Naive thymus-derived CD4-positive, alpha-beta T cell (primary cell): ENCODE data around the gene TMEM272. TPM values are rescaled to one million over a fixed set of nuclear protein-coding genes. Genes with fewer than 3 reads are reported as not detected.

Experiments used
- ATAC-seq: fragments of 150-1000 bp; cut with Tn5 transposase; 2 replicates; pipeline ENCODE4 v1.10.0; 2021; ENCODE audit warnings: mild to moderate bottlenecking, moderate library complexity
- CTCF ChIA-PET: fragments of 350-600 bp; sonication (Branson Sonifier 250); formaldehyde crosslinking; loops from one replicate; lab custom pipeline; 2021; ENCODE audit warnings: antibody characterized with exemption; lab: Charles Lee
- POLR2A ChIA-PET: fragments of 350-600 bp; sonication (Branson Sonifier 250); formaldehyde crosslinking; loops from one replicate; lab custom pipeline; 2021; ENCODE audit warnings: antibody characterized with exemption, inconsistent platforms; lab: Charles Lee
- DNase-seq, 9 donors: peaks; one replicate each; pipeline versions ENCODE4 v3.0.0 to v3.0.0-alpha.2; 2020 to 2022; ENCODE audit warnings: mixed read lengths in 1 of 9
- H3K27ac ChIP-seq: one replicate; pipeline ENCODE4 v1.7.0; 2013; ENCODE audit warnings: mild to moderate bottlenecking, low read depth, low read length, moderate library complexity
- H3K27me3 ChIP-seq, 2 donors: one replicate each; pipeline ENCODE4 v1.7.0; 2013; ENCODE audit warnings: low read length in 2 of 2, mild to moderate bottlenecking in 2 of 2, moderate library complexity in 2 of 2; ENCODE audit not compliant: control insufficient read depth in 2 of 2, insufficient read depth in 2 of 2
- H3K36me3 ChIP-seq, 3 experiments: 1 replicate in 2 of 3; 2 replicates in 1 of 3; pipeline ENCODE4 v1.7.0; 2013; ENCODE audit warnings: low read length in 3 of 3, mild to moderate bottlenecking in 3 of 3, moderate library complexity in 1 of 3; ENCODE audit not compliant: insufficient read depth in 3 of 3, control insufficient read depth in 2 of 3
- H3K4me1 ChIP-seq, 2 donors: one replicate each; pipeline ENCODE4 v1.7.0; 2013; ENCODE audit warnings: low read length in 2 of 2, mild to moderate bottlenecking in 2 of 2, moderate library complexity in 1 of 2; ENCODE audit not compliant: control insufficient read depth in 2 of 2, insufficient read depth in 2 of 2
- H3K4me3 ChIP-seq: 2 replicates; pipeline ENCODE4 v1.7.0; 2013; ENCODE audit warnings: mild to moderate bottlenecking, low read length
- H3K9me3 ChIP-seq, 3 experiments: 1 replicate in 2 of 3; 2 replicates in 1 of 3; pipeline ENCODE4 v1.7.0; 2013; ENCODE audit warnings: low read length in 3 of 3; ENCODE audit not compliant: control insufficient read depth in 2 of 3
- H3K27ac Mint-ChIP-seq, 9 donors: one replicate each; pipeline ENCODE4 v1.8.0; 2020 to 2022; ENCODE audit warnings: mixed read lengths in 9 of 9, mild to moderate bottlenecking in 8 of 9, moderate library complexity in 5 of 9, inconsistent platforms in 2 of 9
- H3K27me3 Mint-ChIP-seq, 5 donors: one replicate each; pipeline ENCODE4 v1.8.0; 2021 to 2022; ENCODE audit warnings: mixed read lengths in 5 of 5, mild to moderate bottlenecking in 1 of 5
- H3K36me3 Mint-ChIP-seq, 5 donors: one replicate each; pipeline ENCODE4 v1.8.0; 2020 to 2022; ENCODE audit warnings: mixed read lengths in 5 of 5, mild to moderate bottlenecking in 3 of 5, inconsistent platforms in 1 of 5
- H3K4me1 Mint-ChIP-seq, 7 donors: one replicate each; pipeline ENCODE4 v1.8.0; 2020 to 2022; ENCODE audit warnings: mixed read lengths in 7 of 7, mild to moderate bottlenecking in 3 of 7, inconsistent platforms in 1 of 7
- H3K4me3 Mint-ChIP-seq, 10 donors: one replicate each; pipeline ENCODE4 v1.8.0; 2020 to 2022; ENCODE audit warnings: mild to moderate bottlenecking in 10 of 10, mixed read lengths in 10 of 10, moderate library complexity in 6 of 10, inconsistent platforms in 2 of 10
- H3K9me3 Mint-ChIP-seq, 11 donors: one replicate each; pipeline ENCODE4 v1.8.0; 2020 to 2022; ENCODE audit warnings: mixed read lengths in 11 of 11, mild to moderate bottlenecking in 4 of 11, inconsistent platforms in 1 of 11, moderate library complexity in 1 of 11
- intact Hi-C, 2 donors: fragments of 100-400 bp; cut with micrococcal nuclease; formaldehyde crosslinking; loops; one replicate each; pipeline ENCODE4 v1.15.1; 2023
- polyA plus RNA-seq, 2 donors: library from polyadenylated mRNA; unstranded; fragments of 300-500 nt; fragmentation: Illumina TruSeq; gene quantifications; one replicate each; pipeline ENCODE4 v1.2.3, GENCODE V29; 2021
- total RNA-seq, 6 experiments: library from RNA in 5 of 6; stranded (reverse) in 5 of 6; gene quantifications; 1 replicate in 5 of 6; 2 replicates in 1 of 6; pipeline ENCODE4 v1.2.3 and lab custom pipeline; 2021 to 2026

Gene TMEM272
- total and polyA plus RNA-seq, 7 experiments from 2014 or later, result 0.19 to 23.3 (median 3.5) TPM

DNA sequence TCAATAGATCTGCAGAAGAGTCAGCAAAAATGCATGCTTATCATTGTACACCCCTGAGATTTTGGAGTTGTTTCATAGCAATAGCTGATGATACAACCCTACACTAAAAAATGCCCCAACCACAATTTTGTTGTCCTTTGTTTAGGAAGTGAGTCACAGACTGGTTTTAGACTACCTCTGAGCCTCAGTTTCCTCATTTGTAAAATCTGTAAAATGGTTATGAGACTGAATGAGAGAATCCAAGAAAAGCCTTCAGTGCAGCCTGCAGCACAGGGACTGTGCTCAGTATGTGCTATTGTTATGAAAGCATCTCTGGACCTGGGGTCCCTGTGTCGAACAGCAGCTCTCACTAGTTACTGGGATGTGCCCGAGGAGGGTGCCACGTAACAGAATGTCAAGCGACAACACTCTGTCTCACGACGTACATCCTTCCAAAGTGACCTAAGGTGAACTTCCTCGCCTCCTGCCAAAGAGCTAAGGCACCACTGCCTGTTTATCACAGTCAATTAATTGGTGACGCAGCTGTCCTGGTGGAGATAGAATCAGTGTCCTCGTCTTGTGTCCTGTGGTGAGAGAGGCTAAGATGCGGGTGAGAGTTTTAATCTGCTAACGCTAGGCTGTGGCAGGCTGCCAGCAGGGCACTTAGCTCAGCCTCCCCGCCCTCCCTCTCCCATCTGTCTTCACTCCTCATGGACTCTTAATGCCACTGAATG is 59.1 kb downstream of the TMEM272 start:
- DNase-seq (no peak), ATAC-seq (peak; percentile 37)
- intact Hi-C loops, result no loop called here
- POLR2A ChIA-PET, result interaction anchor here (0.5 to 1.3 kb wide), 2 partner anchors 10 to 12 kb away, joined by 3 read pairs; no protein-coding TSS in a partner anchor
- no peaks in the 10 kb centered on the region for H3K27me3 ChIP-seq
- H3K4me1 ChIP-seq, result peaks cover 0 to 5% of the 10 kb centered on the region in 2 donors
- no peaks in the 10 kb centered on the region for H3K9me3 Mint-ChIP-seq
- peaks cover 3 to 14% (median 9%) of the 10 kb centered on the region in 7 donors for H3K4me1 Mint-ChIP-seq
- no peaks in the 10 kb centered on the region for H3K9me3 ChIP-seq
- peaks cover 0 to 13% (median 0%) of the 10 kb centered on the region in 3 experiments for H3K36me3 ChIP-seq
- CTCF ChIA-PET, result no interaction called here
- H3K27me3 Mint-ChIP-seq, result no peaks in the 10 kb centered on the region
- peaks cover 0 to 41% (median 19%) of the 10 kb centered on the region in 5 donors for H3K36me3 Mint-ChIP-seq
- no peak overlapping the region for H3K4me3 Mint-ChIP-seq
- no peak overlapping the region for H3K4me3 ChIP-seq
- H3K27ac ChIP-seq, result no peak overlapping the region
- peak overlapping the region in 1 of 9 donors; percentile 36 for H3K27ac Mint-ChIP-seq

DNA sequence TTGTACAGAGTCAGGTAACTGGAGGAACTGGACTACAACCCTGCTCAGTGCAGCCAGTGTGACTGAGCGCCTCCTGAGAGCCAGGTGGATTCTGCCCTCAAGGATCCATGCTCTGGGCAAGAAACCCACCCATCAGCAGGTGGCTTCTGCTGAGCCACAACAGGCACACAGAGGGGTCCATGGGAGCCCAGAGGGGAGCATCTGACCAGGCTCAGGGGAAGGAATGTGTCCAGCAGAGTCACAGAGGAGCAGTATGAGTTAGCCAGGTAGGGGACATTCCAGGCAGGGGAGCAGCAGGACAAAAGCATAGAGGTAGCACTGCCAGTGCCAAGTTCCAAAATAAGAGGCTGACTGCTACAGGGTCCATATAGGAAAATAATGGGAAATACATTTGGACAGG is 60.9 kb downstream of the TMEM272 start:
- no peaks in the 10 kb centered on the region for H3K27me3 Mint-ChIP-seq

DNA sequence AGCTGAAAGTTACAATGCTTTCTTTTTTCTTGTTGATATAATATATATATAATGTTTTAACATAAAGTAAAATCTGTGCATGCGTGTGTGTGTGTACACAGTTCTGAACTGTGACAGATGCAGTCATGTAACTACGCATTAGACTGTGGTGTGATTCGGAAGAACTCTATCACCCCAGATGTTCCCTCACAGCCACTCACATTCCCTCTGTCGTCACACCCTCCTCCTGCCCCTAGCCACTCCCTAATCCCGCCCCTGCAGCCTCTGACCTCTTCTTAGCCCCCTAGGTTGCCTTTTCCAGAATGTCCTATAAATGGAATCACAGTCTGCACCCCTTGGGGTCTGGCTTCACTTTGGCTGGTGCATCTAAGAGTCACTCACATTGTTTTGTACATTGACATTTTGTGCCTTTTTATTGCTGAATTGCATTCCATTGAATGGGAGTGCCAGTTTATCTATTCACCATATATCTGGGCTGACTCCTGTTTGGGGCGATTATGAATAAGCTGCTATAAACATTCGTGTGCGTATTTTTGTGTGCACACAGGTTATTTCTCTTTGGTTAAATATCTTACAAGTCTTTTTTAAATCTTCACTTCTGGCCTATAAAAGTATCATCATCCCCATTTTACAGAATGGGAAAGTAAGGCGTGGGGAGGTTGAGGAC is 61.4 kb downstream of the TMEM272 start:
- Mint-ChIP-seq H3K4me3 (no peak overlapping the region), H3K27ac (peak overlapping the region in 1 of 9 donors; percentile 10), H3K4me1 (peaks cover 3 to 12% (median 8%) of the 10 kb centered on the region in 7 donors), H3K9me3 (no peaks in the 10 kb centered on the region), H3K36me3 (peaks cover 0 to 27% (median 12%) of the 10 kb centered on the region in 5 donors), H3K27me3 (no peaks in the 10 kb centered on the region)
- ATAC-seq, result no peak
- Histone ChIP-seq H3K4me3 (no peak overlapping the region), H3K9me3 (no peaks in the 10 kb centered on the region), H3K4me1 (peaks cover 0 to 5% of the 10 kb centered on the region in 2 donors), H3K27me3 (no peaks in the 10 kb centered on the region), H3K36me3 (peaks cover 0 to 6% (median 0%) of the 10 kb centered on the region in 3 experiments), H3K27ac (no peak overlapping the region)
- intact Hi-C loops, result loop anchor here in 1 of 2 donors (5.0 kb wide), 2 partner anchors 331 to 656 kb away; partner anchors contain the start of gene INTS6
- no peak for DNase-seq
- CTCF ChIA-PET, result interaction anchor here (0.5 kb wide), 1 partner anchor 13 kb away, joined by 3 read pairs; no protein-coding TSS in a partner anchor
- POLR2A ChIA-PET, result no interaction called here

More for the DNA sequence above, 60.9 kb downstream of the TMEM272 start:
- DNase-seq, result no peak
- ChIA-PET POLR2A (no interaction called here), CTCF (interaction anchor here (0.5 kb wide), 1 partner anchor 12 kb away, joined by 3 read pairs; no protein-coding TSS in a partner anchor)
- Mint-ChIP-seq H3K4me3 (no peak overlapping the region), H3K36me3 (peaks cover 0 to 30% (median 16%) of the 10 kb centered on the region in 5 donors), H3K9me3 (no peaks in the 10 kb centered on the region), H3K27ac (peak overlapping the region in 1 of 9 donors; percentile 10), H3K4me1 (peaks cover 3 to 12% (median 8%) of the 10 kb centered on the region in 7 donors)
- Histone ChIP-seq H3K27me3 (no peaks in the 10 kb centered on the region), H3K4me3 (no peak overlapping the region), H3K4me1 (peaks cover 0 to 5% of the 10 kb centered on the region in 2 donors), H3K27ac (no peak overlapping the region), H3K9me3 (no peaks in the 10 kb centered on the region), H3K36me3 (peaks cover 0 to 9% (median 0%) of the 10 kb centered on the region in 3 experiments)
- intact Hi-C loops, result loop anchor here in 1 of 2 donors (5.0 kb wide), 2 partner anchors 332 to 657 kb away; partner anchors contain the start of gene INTS6
- no peak for ATAC-seq

DNA sequence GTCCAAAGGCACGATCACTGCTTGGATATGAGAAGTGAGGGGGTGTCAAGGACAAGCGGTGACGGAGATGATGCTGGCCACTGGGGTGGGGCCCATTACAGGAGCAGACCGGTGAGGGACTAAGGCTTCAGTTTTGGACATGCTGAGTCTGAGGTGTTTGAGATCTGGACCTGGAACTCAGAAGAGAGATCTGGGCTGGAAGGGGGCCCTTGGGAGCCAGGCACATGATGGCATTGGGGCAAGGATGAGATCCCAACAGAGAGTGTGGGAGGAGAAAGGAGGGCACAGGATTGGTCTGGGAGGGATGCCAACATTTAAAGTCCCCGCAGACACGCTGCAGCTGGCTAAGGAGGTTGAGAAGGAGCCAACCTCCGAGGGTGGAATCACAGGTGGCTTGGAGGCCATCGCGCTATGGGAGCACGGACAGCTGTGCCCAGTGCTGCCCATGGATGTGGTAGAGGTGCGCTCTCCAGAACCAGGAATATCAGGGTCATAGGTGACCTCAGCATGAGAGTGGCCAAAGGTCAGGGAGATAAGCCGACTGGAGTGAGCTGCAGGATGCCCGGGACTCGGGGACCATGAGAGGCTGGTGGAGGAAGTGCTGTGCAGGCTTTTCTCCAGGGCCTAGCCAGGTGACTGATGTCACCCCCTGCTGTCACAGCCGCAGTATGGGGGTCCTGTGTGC is 62.8 kb downstream of the TMEM272 start:
- POLR2A ChIA-PET, result interaction anchor here (0.6 kb wide), 1 partner anchor 342 kb away, joined by 3 read pairs; no protein-coding TSS in a partner anchor
- Mint-ChIP-seq H3K36me3 (peaks cover 0 to 30% (median 12%) of the 10 kb centered on the region in 5 donors), H3K27ac (peak overlapping the region in 2 of 9 donors; percentile 1 to 66)

DNA sequence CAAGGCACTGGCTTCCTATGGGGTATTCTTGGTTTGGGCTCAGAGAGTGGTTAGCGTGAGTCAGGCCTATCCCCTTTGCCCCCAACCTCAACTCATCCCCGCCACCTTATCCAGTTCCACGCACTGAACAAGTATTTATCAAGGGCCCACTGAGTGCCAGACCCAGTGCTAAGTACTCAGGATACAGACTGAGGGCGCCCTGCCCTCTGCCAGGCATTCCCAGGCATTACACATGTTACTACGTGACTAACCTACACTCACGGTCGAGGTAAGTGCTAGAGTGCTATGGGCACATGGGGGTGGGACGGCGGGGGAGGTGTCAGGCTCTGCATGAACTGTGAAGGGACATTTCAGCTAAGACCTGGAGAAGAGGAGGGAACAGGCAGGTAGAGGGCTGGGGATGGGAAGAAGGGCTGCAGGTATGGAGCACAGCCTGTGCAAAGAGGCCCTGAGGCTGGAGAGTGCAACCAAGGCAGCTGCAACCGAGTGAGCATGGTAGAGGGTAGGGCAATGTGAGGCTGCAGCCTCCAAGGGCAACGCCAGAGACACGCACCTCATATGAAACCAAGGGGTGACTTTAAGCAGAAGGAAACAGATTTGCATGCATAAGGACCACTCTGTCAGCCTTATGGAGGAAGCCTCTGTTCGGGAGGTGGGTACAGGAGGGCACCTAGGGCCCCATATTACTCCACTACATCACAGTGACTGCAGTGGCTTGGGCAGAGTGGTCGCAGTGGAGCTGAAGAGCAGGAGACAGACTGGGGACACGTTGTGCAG is 63.5 kb downstream of the TMEM272 start:
- peak overlapping the region in 2 of 9 donors; percentile 12 to 66 for H3K27ac Mint-ChIP-seq
- ChIA-PET POLR2A (no interaction called here), CTCF (interaction anchor here (0.6 to 1.0 kb wide), 2 partner anchors 44 to 337 kb away, joined by 3 to 8 read pairs; no protein-coding TSS in a partner anchor)
- no peaks in the 10 kb centered on the region for H3K4me1 ChIP-seq
- H3K36me3 ChIP-seq, result peaks cover 0 to 10% (median 0%) of the 10 kb centered on the region in 3 experiments
- H3K27ac ChIP-seq, result no peak overlapping the region
- intact Hi-C loops, result loop anchor here in 1 of 2 donors (5.0 kb wide), 2 partner anchors 329 to 654 kb away; partner anchors contain the start of gene INTS6
- H3K4me3 Mint-ChIP-seq, result no peak overlapping the region
- peaks cover 0 to 26% (median 12%) of the 10 kb centered on the region in 5 donors for H3K36me3 Mint-ChIP-seq
- peak; percentile 55 for ATAC-seq
- H3K4me1 Mint-ChIP-seq, result peaks cover 0 to 7% (median 0%) of the 10 kb centered on the region in 7 donors
- no peak overlapping the region for H3K4me3 ChIP-seq
- DNase-seq, result no peak
- H3K9me3 Mint-ChIP-seq, result no peaks in the 10 kb centered on the region
- no peaks in the 10 kb centered on the region for H3K9me3 ChIP-seq
- no peaks in the 10 kb centered on the region for H3K27me3 ChIP-seq
- no peaks in the 10 kb centered on the region for H3K27me3 Mint-ChIP-seq

More for the DNA sequence above, 62.8 kb downstream of the TMEM272 start:
- H3K27me3 Mint-ChIP-seq, result no peaks in the 10 kb centered on the region
- CTCF ChIA-PET, result interaction anchor here (0.6 to 1.0 kb wide), 2 partner anchors 43 to 337 kb away, joined by 3 to 8 read pairs; no protein-coding TSS in a partner anchor
- peaks cover 0 to 6% (median 0%) of the 10 kb centered on the region in 3 experiments for H3K36me3 ChIP-seq
- peaks cover 0 to 3% of the 10 kb centered on the region in 2 donors for H3K4me1 ChIP-seq
- no peaks in the 10 kb centered on the region for H3K9me3 ChIP-seq
- H3K4me1 Mint-ChIP-seq, result peaks cover 3 to 10% (median 6%) of the 10 kb centered on the region in 7 donors
- H3K27ac ChIP-seq, result no peak overlapping the region
- ATAC-seq, result no peak
- intact Hi-C loops, result loop anchor here in 1 of 2 donors (5.0 kb wide), 2 partner anchors 330 to 655 kb away; partner anchors contain the start of gene INTS6
- H3K27me3 ChIP-seq, result no peaks in the 10 kb centered on the region
- DNase-seq, result no peak
- no peak overlapping the region for H3K4me3 ChIP-seq
- no peak overlapping the region for H3K4me3 Mint-ChIP-seq
- no peaks in the 10 kb centered on the region for H3K9me3 Mint-ChIP-seq
